OCI-LY1 (cell line): ENCODE measurements around the gene OR10H5.
"Not testable (repeated sequence)": the region's sequence is repeated elsewhere in the genome, so short reads cannot be mapped to it uniquely, and the experiment has no call there.

Source experiments
- H2AFZ ChIP-seq: fragments of 200-600 bp; sonication (generic), shearing (Covaris generic); 2 replicates; pipeline ENCODE4 v1.6.0; 2014; ENCODE audit warnings: antibody characterized with exemption, mild to moderate bottlenecking, low read length
- H3F3A ChIP-seq: fragments of 200-600 bp; sonication (generic), shearing (Covaris generic); 2 replicates; pipeline ENCODE4 v1.6.0; 2014; ENCODE audit warnings: mild to moderate bottlenecking, antibody characterized with exemption, low read length, moderate library complexity; ENCODE audit not compliant: insufficient read depth
- H3K27ac ChIP-seq: fragments of 200-600 bp; sonication (generic); 2 replicates; pipeline ENCODE4 v1.5.1; 2014; ENCODE audit warnings: low read length, mixed run types, mild to moderate bottlenecking, low read depth; ENCODE audit not compliant: poor library complexity, severe bottlenecking
- H3K27me3 ChIP-seq: fragments of 200-600 bp; sonication (generic); 2 replicates; pipeline ENCODE4 v1.6.0; 2014; ENCODE audit warnings: antibody characterized with exemption, mild to moderate bottlenecking, low read length, moderate library complexity; ENCODE audit not compliant: insufficient read depth
- H3K36me3 ChIP-seq: fragments of 200-600 bp; sonication (generic); 2 replicates; pipeline ENCODE4 v1.6.1; 2014; ENCODE audit warnings: mild to moderate bottlenecking, antibody characterized with exemption, low read length, moderate library complexity, mixed read lengths; ENCODE audit not compliant: insufficient read depth
- H3K4me1 ChIP-seq: fragments of 200-600 bp; sonication (generic); 2 replicates; pipeline ENCODE4 v1.5.1; 2014; ENCODE audit warnings: mild to moderate bottlenecking, low read length, moderate library complexity; ENCODE audit not compliant: insufficient read depth, severe bottlenecking
- H3K4me2 ChIP-seq: fragments of 200-600 bp; sonication (generic), shearing (Covaris generic); 2 replicates; pipeline ENCODE4 v1.6.1; 2014; ENCODE audit warnings: low read length
- H3K4me3 ChIP-seq: fragments of 200-600 bp; sonication (generic); 2 replicates; pipeline ENCODE4 v1.5.1; 2014; ENCODE audit warnings: low read length, low read depth, mild to moderate bottlenecking, mixed read lengths; ENCODE audit not compliant: poor library complexity, severe bottlenecking
- H3K79me2 ChIP-seq: fragments of 200-600 bp; shearing (Covaris generic); 2 replicates; pipeline ENCODE4 v1.6.1; 2016; ENCODE audit warnings: mixed run types, low read length, mixed read lengths; ENCODE audit not compliant: insufficient read depth
- H3K9ac ChIP-seq: fragments of 200-600 bp; sonication (generic), shearing (Covaris generic); 2 replicates; pipeline ENCODE4 v1.6.1; 2014; ENCODE audit warnings: mild to moderate bottlenecking, low read length, mixed read lengths
- H3K9me2 ChIP-seq: fragments of 200-600 bp; sonication (generic), shearing (Covaris generic); 2 replicates; pipeline ENCODE4 v1.6.1; 2014; ENCODE audit warnings: low read depth, mild to moderate bottlenecking, low read length, mixed read lengths
- H3K9me3 ChIP-seq: fragments of 200-600 bp; shearing (Covaris generic); 2 replicates; pipeline ENCODE4 v1.6.1; 2014; ENCODE audit warnings: low read length, mixed read lengths
- H4K20me1 ChIP-seq: fragments of 200-600 bp; sonication (generic), shearing (Covaris generic); 2 replicates; pipeline ENCODE4 v1.6.0; 2016; ENCODE audit warnings: mild to moderate bottlenecking, low read length; ENCODE audit not compliant: insufficient read depth
- CTCF ChIP-seq: fragments of 200-600 bp; sonication (generic), shearing (Covaris generic); IDR thresholded peaks from 2 replicates; pipeline ENCODE4 v1.5.1; 2017; ENCODE audit warnings: mild to moderate bottlenecking, antibody characterized with exemption, low read length, moderate library complexity, mixed read lengths
- EZH2 ChIP-seq: fragments of 200-600 bp; sonication (generic), shearing (Covaris generic); IDR thresholded peaks from 2 replicates; pipeline ENCODE4 v1.8.0; 2017; ENCODE audit warnings: borderline replicate concordance, mixed run types, mild to moderate bottlenecking, antibody characterized with exemption, low read length, moderate library complexity, mixed read lengths

The OR10H5 gene

GRCh38 chr19:15840833-15841232 lies 53.4 kb downstream of the OR10H5 start:
- no peaks in the 10 kb centered on the region for H4K20me1 ChIP-seq
- no peak overlapping the region for H3K4me3 ChIP-seq
- H3K36me3 ChIP-seq, result no peaks in the 10 kb centered on the region
- H2AFZ ChIP-seq, result no peak overlapping the region
- H3K4me1 ChIP-seq, result peaks cover 7% of the 10 kb centered on the region
- no peaks in the 10 kb centered on the region for H3K79me2 ChIP-seq
- H3K27ac ChIP-seq, result no peak overlapping the region
- H3K9me3 ChIP-seq, result no peaks in the 10 kb centered on the region; the same call in 1 of the 2 replicates
- H3K9ac ChIP-seq, result no peak overlapping the region
- no peak overlapping the region for H3K4me2 ChIP-seq
- H3K27me3 ChIP-seq, result no peaks in the 10 kb centered on the region; the same call in 1 of the 2 replicates
- no peak for TF ChIP-seq EZH2
- no peak for TF ChIP-seq CTCF
- no peaks in the 10 kb centered on the region for H3F3A ChIP-seq
- no peaks in the 10 kb centered on the region for H3K9me2 ChIP-seq

GRCh38 chr19:15841875-15842569 lies 54.6 kb downstream of the OR10H5 start:
- no peaks in the 10 kb centered on the region for H3K27me3 ChIP-seq
- H3K9me3 ChIP-seq, result no peaks in the 10 kb centered on the region
- H3K9me2 ChIP-seq, result no peaks in the 10 kb centered on the region
- H3K36me3 ChIP-seq, result no peaks in the 10 kb centered on the region
- no peak overlapping the region for H3K9ac ChIP-seq
- TF ChIP-seq EZH2 (no peak), CTCF (peak; percentile 29; the same call in 1 of the 2 replicates)
- no peak overlapping the region for H2AFZ ChIP-seq
- H3K4me2 ChIP-seq, result no peak overlapping the region
- H3K4me1 ChIP-seq, result peaks cover 2% of the 10 kb centered on the region
- H4K20me1 ChIP-seq, result no peaks in the 10 kb centered on the region
- no peaks in the 10 kb centered on the region for H3K79me2 ChIP-seq
- no peak overlapping the region for H3K27ac ChIP-seq
- H3K4me3 ChIP-seq, result no peak overlapping the region
- no peaks in the 10 kb centered on the region for H3F3A ChIP-seq

- Histone ChIP-seq H3K9me2 (no peaks in the 10 kb centered on the region), H3K27ac (no peak overlapping the region), H4K20me1 (no peaks in the 10 kb centered on the region), H3K36me3 (no peaks in the 10 kb centered on the region), H3F3A (no peaks in the 10 kb centered on the region), H3K9ac (no peak overlapping the region), H2AFZ (no peak overlapping the region), H3K27me3 (no peaks in the 10 kb centered on the region), H3K4me3 (no peak overlapping the region), H3K9me3 (no peaks in the 10 kb centered on the region), H3K79me2 (no peaks in the 10 kb centered on the region), H3K4me1 (no peaks in the 10 kb centered on the region), H3K4me2 (no peak overlapping the region)
- TF ChIP-seq CTCF, result no peak
- TF ChIP-seq EZH2, result no peak
Observed at GRCh38 chr19:15843203-15843893, 55.9 kb downstream of the OR10H5 start.

- not testable (repeated sequence) for H3K9me2 ChIP-seq, H3K27ac ChIP-seq, H3K4me1 ChIP-seq, H3K4me3 ChIP-seq, H3K9me3 ChIP-seq, H3K4me2 ChIP-seq, H3K9ac ChIP-seq, H3K36me3 ChIP-seq, H2AFZ ChIP-seq, H3K27me3 ChIP-seq, H3K79me2 ChIP-seq, H3F3A ChIP-seq, H4K20me1 ChIP-seq
Observed at GRCh38 chr19:15843894-15844222, 56.4 kb downstream of the OR10H5 start.
